ENCODE results near the gene CTSF.
"Not testable (repeated sequence)": the region's sequence is repeated elsewhere in the genome, so short reads cannot be mapped to it uniquely, and the experiment has no call there.

The CTSF gene

GRCh38 chr11:66593650-66594049, 25.2 kb upstream of the CTSF start:
- Histone ChIP-seq H3K27ac (no peak overlapping the region), H3K9me3 (ENCODE audit: low read depth, low read length) (no peaks in the 10 kb centered on the region), H3K4me3 (peak overlapping the region; percentile 81), H3K36me3 (ENCODE audit: insufficient read depth, low read length) (no peaks in the 10 kb centered on the region), H3K9ac (ENCODE audit: insufficient read length) (peak overlapping the region; percentile 90)
- TF ChIP-seq POLR2AphosphoS5 (IDR thresholded peaks at IDR 0.05; ENCODE audit: borderline replicate concordance, low read depth, low read length), result no peak
- no peak for TF ChIP-seq EZH2 (IDR thresholded peaks at IDR 0.05)
- no peak for TF ChIP-seq FOXP2 (optimal IDR thresholded peaks at IDR 0.05; ENCODE audit: control extremely low read depth, extremely low read length, insufficient read depth)
- no peak for DNase-seq (ENCODE audit: low read depth, low spot score)

GRCh38 chr11:66593303-66593635, 24.9 kb upstream of the CTSF start:
- no peak for TF ChIP-seq POLR2AphosphoS5 (IDR thresholded peaks at IDR 0.05; ENCODE audit: borderline replicate concordance, low read depth, low read length)
- TF ChIP-seq FOXP2 (optimal IDR thresholded peaks at IDR 0.05; ENCODE audit: control extremely low read depth, extremely low read length, insufficient read depth), result no peak
- TF ChIP-seq EZH2 (IDR thresholded peaks at IDR 0.05), result no peak
- no peak for DNase-seq (ENCODE audit: low read depth, low spot score)
- H3K9me3 ChIP-seq (ENCODE audit: low read depth, low read length), result no peaks in the 10 kb centered on the region
- no peaks in the 10 kb centered on the region for H3K36me3 ChIP-seq (ENCODE audit: insufficient read depth, low read length)
- peak overlapping the region; percentile 81 for H3K4me3 ChIP-seq
- H3K9ac ChIP-seq (ENCODE audit: insufficient read length), result peak overlapping the region; percentile 90
- H3K27ac ChIP-seq, result 0 out of 2 replicates have a peak overlapping the region, but pooled peaks have one; percentile 8

- Histone ChIP-seq H3K9me3 (ENCODE audit: low read depth, low read length) (no peaks in the 10 kb centered on the region), H3K36me3 (ENCODE audit: insufficient read depth, low read length) (no peaks in the 10 kb centered on the region), H3K9ac (ENCODE audit: insufficient read length) (peak within 1 kb of the TSS; percentile 90), H3K27ac (0 out of 2 replicates have a peak within 1 kb of the TSS, but pooled peaks have one; percentile 8), H3K4me3 (peak within 1 kb of the TSS; percentile 81)
- DNase-seq (ENCODE audit: low read depth, low spot score), result peak; percentile 51
- TF ChIP-seq POLR2AphosphoS5 (IDR thresholded peaks at IDR 0.05; ENCODE audit: borderline replicate concordance, low read depth, low read length), result peak; percentile 100
- TF ChIP-seq EZH2 (IDR thresholded peaks at IDR 0.05), result no peak
- TF ChIP-seq FOXP2 (optimal IDR thresholded peaks at IDR 0.05; ENCODE audit: control extremely low read depth, extremely low read length, insufficient read depth), result peak; percentile 39
Measured at GRCh38 chr11:66592457-66593302, 24.3 kb upstream of the CTSF start, which contains the start of the genes CCDC87 and CCS. Gene CCDC87 (minus strand): TSS chr11:66593063. CDS start chr11:66593015, 48 bp downstream. Gene CCS (plus strand): TSS chr11:66593185. CDS start chr11:66593262, 77 bp downstream.

GRCh38 chr11:66591175-66591574, 22.8 kb upstream of the CTSF start:
- Histone ChIP-seq H3K9ac (ENCODE audit: insufficient read length) (no peak overlapping the region), H3K27ac (no peak overlapping the region), H3K36me3 (ENCODE audit: insufficient read depth, low read length) (no peaks in the 10 kb centered on the region), H3K4me3 (no peak overlapping the region), H3K9me3 (ENCODE audit: low read depth, low read length) (no peaks in the 10 kb centered on the region)
- no peak for TF ChIP-seq POLR2AphosphoS5 (IDR thresholded peaks at IDR 0.05; ENCODE audit: borderline replicate concordance, low read depth, low read length)
- no peak for TF ChIP-seq FOXP2 (optimal IDR thresholded peaks at IDR 0.05; ENCODE audit: control extremely low read depth, extremely low read length, insufficient read depth)
- no peak for TF ChIP-seq EZH2 (IDR thresholded peaks at IDR 0.05)
- DNase-seq (ENCODE audit: low read depth, low spot score), result no peak

- no peak overlapping the region for H3K4me3 ChIP-seq
- H3K27ac ChIP-seq, result no peak overlapping the region
- H3K9ac ChIP-seq (ENCODE audit: insufficient read length), result no peak overlapping the region
- no peaks in the 10 kb centered on the region for H3K9me3 ChIP-seq (ENCODE audit: low read depth, low read length)
- TF ChIP-seq EZH2 (IDR thresholded peaks at IDR 0.05) (no peak), POLR2AphosphoS5 (IDR thresholded peaks at IDR 0.05; ENCODE audit: borderline replicate concordance, low read depth, low read length) (no peak), FOXP2 (optimal IDR thresholded peaks at IDR 0.05; ENCODE audit: control extremely low read depth, extremely low read length, insufficient read depth) (no peak)
- no peaks in the 10 kb centered on the region for H3K36me3 ChIP-seq (ENCODE audit: insufficient read depth, low read length)
- no peak for DNase-seq (ENCODE audit: low read depth, low spot score)
Measured at GRCh38 chr11:66589996-66590675, 21.7 kb upstream of the CTSF start.

- H3K4me3 ChIP-seq; H3K9ac ChIP-seq (ENCODE audit: insufficient read length); H3K36me3 ChIP-seq (ENCODE audit: insufficient read depth, low read length); DNase-seq (ENCODE audit: low read depth, low spot score); H3K27ac ChIP-seq; H3K9me3 ChIP-seq (ENCODE audit: low read depth, low read length): not testable (repeated sequence)
Measured at GRCh38 chr11:66589315-66589714, 20.9 kb upstream of the CTSF start.

- DNase-seq (ENCODE audit: low read depth, low spot score), result no peak
- Histone ChIP-seq H3K9me3 (ENCODE audit: low read depth, low read length) (no peaks in the 10 kb centered on the region), H3K36me3 (ENCODE audit: insufficient read depth, low read length) (no peaks in the 10 kb centered on the region), H3K9ac (ENCODE audit: insufficient read length) (no peak overlapping the region), H3K27ac (no peak overlapping the region), H3K4me3 (no peak overlapping the region)
- TF ChIP-seq FOXP2 (optimal IDR thresholded peaks at IDR 0.05; ENCODE audit: control extremely low read depth, extremely low read length, insufficient read depth) (no peak), POLR2AphosphoS5 (IDR thresholded peaks at IDR 0.05; ENCODE audit: borderline replicate concordance, low read depth, low read length) (no peak), EZH2 (IDR thresholded peaks at IDR 0.05) (no peak)
Measured at GRCh38 chr11:66586136-66586535, 17.7 kb upstream of the CTSF start.

GRCh38 chr11:66585447-66585846, 17.0 kb upstream of the CTSF start:
- DNase-seq (ENCODE audit: low read depth, low spot score); H3K4me3 ChIP-seq; H3K9me3 ChIP-seq (ENCODE audit: low read depth, low read length); H3K9ac ChIP-seq (ENCODE audit: insufficient read length); H3K27ac ChIP-seq; H3K36me3 ChIP-seq (ENCODE audit: insufficient read depth, low read length): not testable (repeated sequence)

- not testable (repeated sequence) for DNase-seq (ENCODE audit: low read depth, low spot score); H3K9ac ChIP-seq (ENCODE audit: insufficient read length); H3K36me3 ChIP-seq (ENCODE audit: insufficient read depth, low read length); H3K4me3 ChIP-seq; H3K27ac ChIP-seq; H3K9me3 ChIP-seq (ENCODE audit: low read depth, low read length)
Measured at GRCh38 chr11:66582565-66583147, 14.2 kb upstream of the CTSF start.
